SK-N-SH (cell line): ENCODE results near the gene HLA-DPB1.

Source experiments
- MEF2A ChIP-seq: IDR thresholded peaks from 2 replicates; pipeline ENCODE4 v1.4.0; 2012; ENCODE audit warnings: low read depth, borderline replicate concordance
- RAD21 ChIP-seq: IDR thresholded peaks from 2 replicates; pipeline ENCODE4 v1.6.1; 2012; ENCODE audit warnings: mild to moderate bottlenecking, low read length
- YY1 ChIP-seq: IDR thresholded peaks from 2 replicates; pipeline ENCODE4 v1.4.0; 2012; ENCODE audit warnings: low read depth, mild to moderate bottlenecking
- TF ChIP-seq, protein P1 (sequence below): IDR thresholded peaks from 2 replicates; pipeline ENCODE4 v1.6.1; 2012; ENCODE audit warnings: mild to moderate bottlenecking, low read depth, low read length, moderate library complexity

DNA sequence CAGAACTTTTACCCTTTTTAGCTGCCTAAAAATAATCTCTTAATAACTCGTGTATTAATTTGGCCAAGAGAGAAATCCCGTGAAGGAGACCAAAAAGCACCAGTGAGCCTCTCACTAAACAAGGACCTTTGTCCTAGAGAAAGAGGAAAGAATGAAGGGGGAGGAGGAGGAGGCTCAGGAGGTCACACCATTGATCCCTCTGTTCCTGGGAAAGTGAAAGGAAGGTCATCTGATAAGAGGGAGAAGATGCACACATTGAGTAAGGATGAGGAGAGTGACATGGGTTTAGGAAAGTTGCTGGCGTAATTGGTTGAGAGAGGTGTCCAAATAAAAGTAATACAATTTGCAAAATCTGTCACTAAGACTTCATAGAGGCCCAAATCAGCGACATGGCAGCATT is 49.2 kb downstream of the HLA-DPB1 start:
- TF ChIP-seq RAD21 = no peak
- TF ChIP-seq MEF2A = no peak
- TF ChIP-seq YY1 = no peak
- TF ChIP-seq, protein P1, sequence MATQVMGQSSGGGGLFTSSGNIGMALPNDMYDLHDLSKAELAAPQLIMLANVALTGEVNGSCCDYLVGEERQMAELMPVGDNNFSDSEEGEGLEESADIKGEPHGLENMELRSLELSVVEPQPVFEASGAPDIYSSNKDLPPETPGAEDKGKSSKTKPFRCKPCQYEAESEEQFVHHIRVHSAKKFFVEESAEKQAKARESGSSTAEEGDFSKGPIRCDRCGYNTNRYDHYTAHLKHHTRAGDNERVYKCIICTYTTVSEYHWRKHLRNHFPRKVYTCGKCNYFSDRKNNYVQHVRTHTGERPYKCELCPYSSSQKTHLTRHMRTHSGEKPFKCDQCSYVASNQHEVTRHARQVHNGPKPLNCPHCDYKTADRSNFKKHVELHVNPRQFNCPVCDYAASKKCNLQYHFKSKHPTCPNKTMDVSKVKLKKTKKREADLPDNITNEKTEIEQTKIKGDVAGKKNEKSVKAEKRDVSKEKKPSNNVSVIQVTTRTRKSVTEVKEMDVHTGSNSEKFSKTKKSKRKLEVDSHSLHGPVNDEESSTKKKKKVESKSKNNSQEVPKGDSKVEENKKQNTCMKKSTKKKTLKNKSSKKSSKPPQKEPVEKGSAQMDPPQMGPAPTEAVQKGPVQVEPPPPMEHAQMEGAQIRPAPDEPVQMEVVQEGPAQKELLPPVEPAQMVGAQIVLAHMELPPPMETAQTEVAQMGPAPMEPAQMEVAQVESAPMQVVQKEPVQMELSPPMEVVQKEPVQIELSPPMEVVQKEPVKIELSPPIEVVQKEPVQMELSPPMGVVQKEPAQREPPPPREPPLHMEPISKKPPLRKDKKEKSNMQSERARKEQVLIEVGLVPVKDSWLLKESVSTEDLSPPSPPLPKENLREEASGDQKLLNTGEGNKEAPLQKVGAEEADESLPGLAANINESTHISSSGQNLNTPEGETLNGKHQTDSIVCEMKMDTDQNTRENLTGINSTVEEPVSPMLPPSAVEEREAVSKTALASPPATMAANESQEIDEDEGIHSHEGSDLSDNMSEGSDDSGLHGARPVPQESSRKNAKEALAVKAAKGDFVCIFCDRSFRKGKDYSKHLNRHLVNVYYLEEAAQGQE = no peak
